ENCODE data around the gene HMG20B. TPM values are rescaled to one million over a fixed set of nuclear protein-coding genes. Genes with fewer than 3 reads are reported as not detected.
A peak's percentile ranks its signal among the peaks of the same experiment; 100 is the strongest.

Gene HMG20B
- total RNA-seq, 3 donors from 2014 or later = 120 to 142 (median 127) TPM

- H3K9me3 ChIP-seq = no peaks in the 10 kb centered on the region
- intact Hi-C loops (cut with DNase I; ENCODE audit: low total_unique reads) = no loop called here
- no peak for DNase-seq (ENCODE audit: low spot score in 2 of 2)
- no peak overlapping the region for H3K27ac ChIP-seq
- H3K27me3 ChIP-seq = no peaks in the 10 kb centered on the region
- no peak for TF ChIP-seq POLR2A (IDR thresholded peaks at IDR 0.05)
- no peak for TF ChIP-seq POLR2AphosphoS5 (IDR thresholded peaks at IDR 0.05)
- no peak for TF ChIP-seq CTCF (IDR thresholded peaks at IDR 0.05)
- H3K4me1 ChIP-seq = no peaks in the 10 kb centered on the region
- peak overlapping the region in 1 of 3 donors; percentile 25 for H3K4me3 ChIP-seq
- H3K36me3 ChIP-seq = no peaks in the 10 kb centered on the region
Measured at GRCh38 chr19:3575949-3576673, 3.4 kb downstream of the HMG20B start.

- Histone ChIP-seq H3K9me3 (no peaks in the 10 kb centered on the region), H3K36me3 (no peaks in the 10 kb centered on the region), H3K4me3 (peak overlapping the region in 2 of 3 donors; percentile 25 to 33), H3K4me1 (no peaks in the 10 kb centered on the region), H3K27me3 (no peaks in the 10 kb centered on the region), H3K27ac (no peak overlapping the region)
- no peak for TF ChIP-seq POLR2A (IDR thresholded peaks at IDR 0.05)
- no peak for TF ChIP-seq POLR2AphosphoS5 (IDR thresholded peaks at IDR 0.05)
- TF ChIP-seq CTCF (IDR thresholded peaks at IDR 0.05) = no peak
- intact Hi-C loops (cut with DNase I; ENCODE audit: low total_unique reads) = no loop called here
- no peak for DNase-seq (ENCODE audit: low spot score in 2 of 2)
Measured at GRCh38 chr19:3576696-3577443, 4.1 kb downstream of the HMG20B start.

GRCh38 chr19:3577723-3578344 lies 5.1 kb downstream of the HMG20B start:
- Histone ChIP-seq H3K36me3 (no peaks in the 10 kb centered on the region), H3K9me3 (no peaks in the 10 kb centered on the region), H3K27ac (no peak overlapping the region), H3K4me3 (no peak overlapping the region), H3K27me3 (no peaks in the 10 kb centered on the region), H3K4me1 (no peaks in the 10 kb centered on the region)
- intact Hi-C loops (cut with DNase I; ENCODE audit: low total_unique reads) = no loop called here
- TF ChIP-seq POLR2AphosphoS5 (IDR thresholded peaks at IDR 0.05) = no peak
- no peak for TF ChIP-seq CTCF (IDR thresholded peaks at IDR 0.05)
- no peak for TF ChIP-seq POLR2A (IDR thresholded peaks at IDR 0.05)
- DNase-seq (ENCODE audit: low spot score in 2 of 2) = no peak

- H3K4me1 ChIP-seq = no peaks in the 10 kb centered on the region
- H3K36me3 ChIP-seq = no peaks in the 10 kb centered on the region
- H3K27me3 ChIP-seq = no peaks in the 10 kb centered on the region
- H3K4me3 ChIP-seq = no peak overlapping the region
- no peaks in the 10 kb centered on the region for H3K9me3 ChIP-seq
- intact Hi-C loops (cut with DNase I; ENCODE audit: low total_unique reads) = no loop called here
- TF ChIP-seq POLR2A (IDR thresholded peaks at IDR 0.05) (no peak), POLR2AphosphoS5 (IDR thresholded peaks at IDR 0.05) (no peak), CTCF (IDR thresholded peaks at IDR 0.05) (no peak)
- H3K27ac ChIP-seq = no peak overlapping the region
- DNase-seq (ENCODE audit: low spot score in 2 of 2) = no peak
Measured at GRCh38 chr19:3578390-3578789, 5.6 kb downstream of the HMG20B start.
